ENCODE results near the gene TMEM52.

DNA sequence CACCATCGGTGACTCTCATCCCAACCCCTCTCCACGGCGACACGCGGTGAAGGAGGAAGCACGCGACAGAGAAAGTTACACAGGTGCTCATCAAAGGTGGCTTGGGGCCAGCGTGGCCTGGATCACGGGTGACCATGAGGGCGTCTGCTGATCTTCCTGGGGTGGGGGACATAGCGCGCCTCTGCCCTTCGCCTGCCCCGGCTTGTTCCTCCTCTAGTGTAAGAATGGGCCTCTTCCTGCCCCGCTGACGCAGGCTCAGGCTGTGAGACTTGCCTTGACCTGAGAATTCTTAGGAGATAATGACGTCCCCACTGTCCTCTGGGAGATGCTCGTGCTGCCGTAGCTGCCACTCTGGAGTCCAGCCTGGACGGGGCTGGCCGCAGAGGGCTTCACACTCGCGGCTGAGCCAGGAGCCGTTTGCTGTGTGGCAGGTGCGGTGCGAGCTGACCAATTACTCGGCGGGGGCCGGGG lies 39.0 kb upstream of the TMEM52 start:
- TF ChIP-seq CREB1 (IDR thresholded peaks at IDR 0.05), result no peak
- TF ChIP-seq ZNF274 (IDR thresholded peaks at IDR 0.05; ENCODE audit: borderline replicate concordance, extremely low read depth, low read length), result no peak
- no peak for TF ChIP-seq KDM5A (IDR thresholded peaks at IDR 0.05; ENCODE audit: low read length)
- no peak for TF ChIP-seq POLR2A (IDR thresholded peaks at IDR 0.05; ENCODE audit: control extremely low read depth in 1 of 2, low read depth in 2 of 2, low read length in 2 of 2)
- no peak for TF ChIP-seq RBBP5 (IDR thresholded peaks at IDR 0.05; ENCODE audit: borderline replicate concordance, low read depth, low read length)
- no peak for TF ChIP-seq SIN3A (conservative IDR thresholded peaks at IDR 0.05 in 1 of 2, IDR thresholded peaks at IDR 0.05 in 1 of 2; ENCODE audit: low read depth in 1 of 2, low read length in 2 of 2)
- TF ChIP-seq BRCA1 (IDR thresholded peaks at IDR 0.05; ENCODE audit: low read depth, low read length), result no peak
- no peak for TF ChIP-seq TEAD4 (IDR thresholded peaks at IDR 0.05; ENCODE audit: low read depth, low read length)
- TF ChIP-seq, protein P1, sequence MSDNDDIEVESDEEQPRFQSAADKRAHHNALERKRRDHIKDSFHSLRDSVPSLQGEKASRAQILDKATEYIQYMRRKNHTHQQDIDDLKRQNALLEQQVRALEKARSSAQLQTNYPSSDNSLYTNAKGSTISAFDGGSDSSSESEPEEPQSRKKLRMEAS (IDR thresholded peaks at IDR 0.05), result no peak
- TF ChIP-seq EZH2 (IDR thresholded peaks at IDR 0.05; ENCODE audit: low read depth, low read length, severe bottlenecking), result no peak
- no peak for TF ChIP-seq RAD21 (IDR thresholded peaks at IDR 0.05 in 1 of 2, conservative IDR thresholded peaks at IDR 0.05 in 1 of 2; ENCODE audit: low read depth in 2 of 2, low read length in 2 of 2)
- TF ChIP-seq EP300 (IDR thresholded peaks at IDR 0.05; ENCODE audit: borderline replicate concordance in 1 of 2, low read depth in 2 of 2, low read length in 2 of 2), result no peak

Measured in H1 (cell line).